ENCODE data around the gene ADAMTS3.
"Not testable (repeated sequence)": the region's sequence is repeated elsewhere in the genome, so short reads cannot be mapped to it uniquely, and the experiment has no call there.

Gene ADAMTS3

GRCh38 chr4:72440386-72440785, 128.6 kb downstream of the ADAMTS3 start:
- CTCF ChIA-PET: no interaction called here
- TF ChIP-seq CTCF (conservative IDR thresholded peaks at IDR 0.05; ENCODE audit: low read depth): no peak
- no peak overlapping the region for H3K27ac ChIP-seq
- POLR2A ChIA-PET (ENCODE audit: low non-redundant PET): no interaction called here
- DNase-seq (ENCODE audit: low spot score): no peak

- ChIA-PET POLR2A (ENCODE audit: low non-redundant PET) (no interaction called here), CTCF (interaction anchor here (0.6 kb wide), 1 partner anchor 553 kb away, joined by 4 read pairs; no protein-coding TSS in a partner anchor)
- no peak for DNase-seq (ENCODE audit: low spot score)
- TF ChIP-seq CTCF (conservative IDR thresholded peaks at IDR 0.05; ENCODE audit: low read depth): no peak
- H3K27ac ChIP-seq: no peak overlapping the region
These were observed 136.0 kb downstream of the ADAMTS3 start for GRCh38 chr4:72432975-72433374.

- CTCF ChIA-PET: no interaction called here
- no peak for TF ChIP-seq CTCF (conservative IDR thresholded peaks at IDR 0.05; ENCODE audit: low read depth)
- no peak for DNase-seq (ENCODE audit: low spot score)
- POLR2A ChIA-PET (ENCODE audit: low non-redundant PET): no interaction called here
- no peak overlapping the region for H3K27ac ChIP-seq
These were observed 136.7 kb downstream of the ADAMTS3 start for GRCh38 chr4:72432282-72432681.

- no peak for DNase-seq (ENCODE audit: low spot score)
- H3K27ac ChIP-seq: no peak overlapping the region
- ChIA-PET POLR2A (ENCODE audit: low non-redundant PET) (no interaction called here), CTCF (no interaction called here)
- no peak for TF ChIP-seq CTCF (conservative IDR thresholded peaks at IDR 0.05; ENCODE audit: low read depth)
These were observed 138.0 kb downstream of the ADAMTS3 start for GRCh38 chr4:72430988-72431387.

- no peak for TF ChIP-seq CTCF (conservative IDR thresholded peaks at IDR 0.05; ENCODE audit: low read depth)
- ChIA-PET CTCF (interaction anchor here (0.7 kb wide), 1 partner anchor 1130 kb away, joined by 3 read pairs; no protein-coding TSS in a partner anchor), POLR2A (ENCODE audit: low non-redundant PET) (no interaction called here)
- H3K27ac ChIP-seq: no peak overlapping the region
- DNase-seq (ENCODE audit: low spot score): no peak
These were observed 139.0 kb downstream of the ADAMTS3 start for GRCh38 chr4:72430050-72430449.

- CTCF ChIA-PET: interaction anchor here (0.7 kb wide), 1 partner anchor 385 kb away, joined by 3 read pairs; no protein-coding TSS in a partner anchor
- no peak for TF ChIP-seq CTCF (conservative IDR thresholded peaks at IDR 0.05; ENCODE audit: low read depth)
- POLR2A ChIA-PET (ENCODE audit: low non-redundant PET): no interaction called here
- DNase-seq (ENCODE audit: low spot score): no peak
- no peak overlapping the region for H3K27ac ChIP-seq
These were observed 139.6 kb downstream of the ADAMTS3 start for GRCh38 chr4:72429397-72429889.

GRCh38 chr4:72427057-72427456, 142.0 kb downstream of the ADAMTS3 start:
- POLR2A ChIA-PET (ENCODE audit: low non-redundant PET): no interaction called here
- TF ChIP-seq CTCF (conservative IDR thresholded peaks at IDR 0.05; ENCODE audit: low read depth): no peak
- CTCF ChIA-PET: no interaction called here

GRCh38 chr4:72425908-72426307, 143.1 kb downstream of the ADAMTS3 start:
- DNase-seq (ENCODE audit: low spot score); CTCF ChIA-PET; POLR2A ChIA-PET (ENCODE audit: low non-redundant PET); H3K27ac ChIP-seq: not testable (repeated sequence)

More at GRCh38 chr4:72427057-72427456, 142.0 kb downstream of the ADAMTS3 start:
- no peak for DNase-seq (ENCODE audit: low spot score)
- no peak overlapping the region for H3K27ac ChIP-seq
